ENCODE data around the gene COL15A1.
"Not testable (repeated sequence)": the region's sequence is repeated elsewhere in the genome, so short reads cannot be mapped to it uniquely, and the experiment has no call there.

COL15A1 gene

GRCh38 chr9:99085949-99086948 lies 142.5 kb downstream of the COL15A1 start:
- no peak for DNase-seq (ENCODE audit: low read depth)

DNA sequence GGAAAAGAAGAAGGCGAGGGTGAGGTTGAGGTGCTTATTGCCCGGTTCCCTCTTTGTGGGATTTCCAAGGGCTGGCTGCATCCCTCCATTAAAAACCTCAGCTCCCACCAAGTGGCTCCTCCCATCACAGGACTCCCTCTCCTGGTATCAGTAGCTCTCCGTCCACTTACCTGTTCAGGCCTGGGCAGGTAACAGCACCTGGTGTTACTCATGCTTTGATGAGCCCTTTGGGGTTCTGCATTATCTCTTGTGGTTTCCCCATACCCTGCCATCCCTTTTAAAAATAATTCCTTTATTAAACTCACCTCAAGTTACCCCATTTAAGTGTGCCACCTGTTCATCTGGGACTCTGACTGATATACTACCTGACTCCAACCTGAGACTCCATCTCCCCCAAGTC lies 143.8 kb downstream of the COL15A1 start:
- DNase-seq (ENCODE audit: low read depth) = no peak

- DNase-seq (ENCODE audit: low read depth) = no peak
Observed at GRCh38 chr9:99090336-99091130, 146.8 kb downstream of the COL15A1 start.

DNA sequence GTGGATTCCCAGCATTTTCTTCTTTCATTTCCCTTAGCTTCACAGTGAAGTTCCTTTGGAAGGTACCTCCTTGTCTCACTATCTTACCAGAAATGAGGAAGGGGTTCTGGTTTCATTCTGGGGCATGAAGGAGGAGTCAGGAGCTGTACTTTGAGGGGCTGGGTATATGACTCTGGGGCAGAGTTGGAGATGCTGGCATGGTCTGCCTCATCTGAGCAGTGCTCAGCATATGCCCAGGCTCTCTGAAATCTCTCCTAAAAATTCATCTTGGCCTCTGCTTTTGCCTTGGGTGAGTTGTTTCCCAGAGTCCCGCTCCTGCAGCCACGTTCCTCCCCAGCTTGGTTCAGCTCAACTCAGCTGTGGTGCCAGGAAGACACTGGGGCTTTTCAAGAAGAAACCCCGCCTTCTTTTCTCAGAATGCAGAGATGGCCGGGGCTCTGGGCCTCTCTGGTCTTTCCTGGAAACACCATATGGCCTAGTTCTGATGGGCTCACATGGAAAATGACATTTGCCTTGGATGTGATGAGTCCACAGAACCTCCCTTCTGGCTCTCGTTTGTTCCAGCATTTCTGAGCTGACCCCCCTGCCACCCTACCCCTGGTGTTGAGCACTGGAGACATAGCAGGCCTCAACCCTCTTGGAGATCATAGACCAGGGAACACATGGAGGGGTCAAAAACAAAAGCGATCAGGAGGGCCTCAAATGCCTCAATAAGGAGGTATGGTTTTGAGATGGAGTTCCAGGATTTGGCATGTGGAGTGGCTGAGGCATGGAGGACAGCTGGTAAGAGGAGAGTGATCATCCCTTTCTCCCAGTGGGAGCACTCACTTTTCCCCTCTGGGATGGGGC lies 149.2 kb downstream of the COL15A1 start:
- no peak for DNase-seq (ENCODE audit: low read depth)

DNA sequence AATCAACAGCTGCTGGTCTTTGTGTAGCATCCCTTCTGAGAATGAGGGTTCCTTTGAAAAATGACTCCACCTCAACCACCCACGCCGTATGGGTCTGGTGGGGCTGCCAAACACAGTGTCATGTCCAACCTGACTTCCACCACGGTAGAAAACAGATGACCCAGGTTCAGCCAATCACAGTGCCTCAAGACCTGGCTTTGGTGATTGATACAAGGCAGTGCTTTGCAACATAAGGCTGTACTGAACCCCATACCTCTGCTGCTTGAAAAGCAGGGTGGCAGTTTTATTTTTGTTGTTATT lies 149.7 kb downstream of the COL15A1 start:
- no peak for DNase-seq (ENCODE audit: low read depth)

DNA sequence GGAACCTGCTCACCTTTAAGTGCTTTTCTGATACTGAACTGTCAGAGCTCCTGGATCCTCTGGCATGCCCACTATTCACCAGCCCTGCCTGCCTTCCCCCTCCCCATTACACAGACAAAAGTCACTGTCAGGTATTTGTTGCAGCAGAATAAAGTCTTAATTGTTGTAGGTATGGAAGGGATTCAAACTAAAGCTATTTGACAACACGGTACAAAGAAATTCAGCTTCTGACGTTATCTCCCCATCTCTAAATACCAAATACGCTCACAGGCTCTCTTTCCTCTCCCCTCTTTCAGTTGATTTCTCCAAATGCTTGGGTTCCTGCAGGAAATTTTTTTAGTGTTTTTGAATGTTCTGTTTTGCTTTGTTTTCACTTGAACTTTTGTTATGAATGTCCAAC lies 151.9 kb downstream of the COL15A1 start:
- DNase-seq (ENCODE audit: low read depth) = no peak

- DNase-seq (ENCODE audit: low read depth) = no peak
Observed at GRCh38 chr9:99096409-99096808, 152.7 kb downstream of the COL15A1 start.

GRCh38 chr9:99099806-99100585 lies 156.3 kb downstream of the COL15A1 start:
- not testable (repeated sequence) for DNase-seq (ENCODE audit: low read depth)

GRCh38 chr9:99101271-99101670 lies 157.6 kb downstream of the COL15A1 start:
- DNase-seq (ENCODE audit: low read depth) = no peak

GRCh38 chr9:99101812-99102211 lies 158.1 kb downstream of the COL15A1 start:
- no peak for DNase-seq (ENCODE audit: low read depth)

DNA sequence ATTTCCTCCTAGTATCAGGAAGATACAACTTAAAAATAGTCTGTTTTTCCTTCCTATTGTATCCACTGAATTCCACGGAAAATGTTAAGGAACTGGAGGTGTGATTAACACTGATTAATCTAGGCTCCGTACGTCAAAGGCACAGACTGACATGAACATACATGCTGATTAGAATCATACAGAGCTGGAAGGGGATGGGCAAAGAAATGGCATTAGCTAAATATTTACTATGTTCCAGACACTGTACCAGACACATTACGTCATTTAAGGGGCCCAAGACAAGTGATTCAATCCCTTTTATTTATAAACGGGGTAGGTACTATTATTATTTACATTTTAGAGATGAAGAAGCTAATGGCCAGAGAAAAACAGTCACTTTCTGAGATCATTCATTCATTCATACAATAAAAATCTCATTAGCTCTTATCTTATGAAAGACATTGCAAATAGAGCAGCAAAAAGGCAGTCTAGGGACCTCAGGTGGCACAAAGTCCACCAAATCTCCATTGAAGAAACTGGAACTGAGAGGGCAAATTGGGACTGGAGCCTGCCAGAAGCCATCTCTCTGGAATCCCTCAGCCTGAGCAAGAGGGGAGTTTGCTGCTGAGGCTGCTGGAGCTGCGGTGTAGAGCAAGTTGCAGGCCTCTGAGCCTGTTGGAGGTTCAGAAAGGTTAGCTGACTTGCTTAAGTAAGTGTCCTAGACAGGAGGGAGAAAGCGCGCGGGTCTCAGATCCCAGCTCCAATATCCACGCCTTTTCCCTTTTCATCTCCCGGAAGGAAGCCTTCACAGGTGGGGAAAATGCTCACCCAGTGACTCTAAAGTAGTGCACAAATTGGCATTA lies 159.6 kb downstream of the COL15A1 start:
- DNase-seq (ENCODE audit: low read depth) = no peak

- DNase-seq (ENCODE audit: low read depth) = no peak
Observed at GRCh38 chr9:99103901-99104458, 160.3 kb downstream of the COL15A1 start.

DNA sequence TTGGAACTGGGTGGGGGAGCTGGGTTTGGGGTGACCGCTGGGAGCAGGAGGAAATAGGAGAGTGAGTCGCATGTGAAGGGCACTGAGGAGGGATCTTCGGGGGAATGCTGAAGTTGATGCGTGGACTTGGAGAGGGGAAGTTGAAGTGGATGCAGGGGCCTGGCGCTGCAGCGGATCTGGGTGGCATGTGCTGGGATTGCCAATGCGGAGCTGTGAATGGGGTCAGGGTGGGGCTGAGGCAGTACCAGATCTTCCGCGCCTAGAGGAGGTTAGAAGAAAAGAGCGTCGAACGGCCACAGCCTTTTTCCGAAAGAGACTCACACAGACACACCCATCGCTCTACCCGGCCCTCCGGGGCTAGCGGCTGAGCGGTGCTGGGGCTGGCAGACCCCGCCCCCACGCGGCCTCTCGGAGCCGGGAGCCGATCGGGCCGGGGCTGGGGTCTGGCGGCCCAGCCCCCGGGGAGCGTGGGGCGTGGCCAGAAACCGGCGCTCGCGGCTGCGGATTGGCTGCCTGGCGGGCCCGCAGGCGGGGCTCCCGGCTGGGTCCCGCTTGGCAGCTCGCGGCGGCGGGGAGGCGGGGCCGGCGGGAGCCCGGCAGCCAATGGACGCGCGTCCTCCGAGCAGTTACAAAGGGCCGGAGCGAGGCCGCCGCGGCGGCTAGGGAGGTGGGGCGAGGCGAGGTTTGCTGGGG lies 160.9 kb downstream of the COL15A1 start, which contains the start of gene TGFBR1:
Gene TGFBR1, plus strand, starts transcription at position 655 of the 693 bp plus-strand sequence. CDS start 93 bp downstream, outside the sequence.
- DNase-seq (ENCODE audit: low read depth) = peak; percentile 77

GRCh38 chr9:99105152-99106043 lies 161.7 kb downstream of the COL15A1 start:
- DNase-seq (ENCODE audit: low read depth) = peak; percentile 41

DNA sequence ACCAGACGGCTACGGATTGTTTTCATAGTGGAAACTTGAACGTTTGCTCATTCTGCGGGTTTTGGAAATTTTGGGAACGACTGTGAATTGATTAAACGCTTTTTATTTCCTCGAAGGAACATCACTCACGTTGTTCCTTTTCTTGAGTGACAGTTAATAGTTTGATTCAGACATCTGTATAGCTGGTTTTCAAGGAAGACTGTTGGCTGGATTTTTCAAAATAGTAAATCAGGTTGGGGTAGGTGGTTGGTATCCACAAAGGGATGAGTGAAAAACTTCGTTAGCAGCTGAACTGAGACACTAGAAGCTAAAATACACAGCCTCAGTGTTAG lies 162.3 kb downstream of the COL15A1 start:
- no peak for DNase-seq (ENCODE audit: low read depth)

DNA sequence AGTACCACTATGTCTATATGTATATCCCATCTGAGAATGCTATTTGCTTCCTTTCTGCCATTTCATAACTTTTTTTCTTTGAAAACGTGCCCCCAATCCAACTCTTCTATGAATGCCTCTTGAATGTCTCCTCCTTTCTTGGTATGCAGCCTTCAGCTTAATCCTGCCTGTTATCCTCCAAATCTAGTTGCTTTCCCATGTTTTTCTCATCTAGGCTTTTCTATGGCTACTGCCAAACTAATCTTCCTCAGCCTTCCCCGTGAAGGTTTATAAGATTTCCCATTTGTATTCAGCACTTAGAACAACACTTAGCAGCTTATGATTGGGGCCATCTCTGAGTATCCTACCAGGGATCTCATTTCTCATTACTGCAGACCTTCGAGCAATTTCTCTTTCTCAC lies 163.7 kb downstream of the COL15A1 start:
- no peak for DNase-seq (ENCODE audit: low read depth)

- DNase-seq (ENCODE audit: low read depth) = no peak
Observed at GRCh38 chr9:99108131-99108530, 164.4 kb downstream of the COL15A1 start.

DNA sequence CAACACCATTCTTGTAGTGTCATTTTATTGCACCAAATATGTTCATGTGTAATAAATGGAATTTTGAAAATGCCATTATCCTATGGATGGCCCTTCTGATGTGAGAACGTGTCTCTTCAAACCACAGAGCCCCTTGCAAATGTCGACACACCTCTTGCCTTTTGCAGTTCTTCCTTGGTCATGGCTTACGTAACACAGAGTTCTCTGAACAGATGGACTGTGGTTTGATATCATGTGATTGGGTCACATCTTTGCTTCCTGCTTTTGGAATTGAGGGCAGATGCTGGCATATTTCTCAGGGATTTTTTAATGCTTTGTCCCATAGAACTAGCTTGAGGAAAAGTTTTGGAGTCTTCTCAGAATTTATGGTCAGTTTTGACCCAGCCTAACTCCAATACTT lies 165.8 kb downstream of the COL15A1 start:
- no peak for DNase-seq (ENCODE audit: low read depth)

Measured in CMK (cell line).